GM12878 (cell line): ENCODE data around the gene SLC9C1. TPM values are rescaled to one million over a fixed set of nuclear protein-coding genes. Genes with fewer than 3 reads are reported as not detected.

Experiments used
- ATAC-seq: fragments of 200-7000 bp; cut with Tn5 transposase; 3 replicates; pipeline ENCODE4 v1.9.1; 2020; ENCODE audit warnings: mild to moderate bottlenecking, moderate library complexity
- BruUV-seq: library from RNA; stranded (reverse); fragments of 400-500 nt; replicated peaks from 2 replicates; lab custom pipeline; 2021; lab: Mats Ljungman, UMichigan
- CTCF ChIA-PET: fragments of 300-600 bp; sonication (Branson Sonifier 250); formaldehyde crosslinking; extraction: SDS; loops from one replicate; lab custom pipeline; 2021; ENCODE audit warnings: inconsistent platforms; lab: Yijun Ruan, JAX
- POLR2A ChIA-PET: fragments of 350-600 bp; formaldehyde crosslinking; extraction: SDS; loops from one replicate; lab custom pipeline; 2021; ENCODE audit warnings: inconsistent platforms; lab: Charles Lee
- RAD21 ChIA-PET: fragments of 300-600 bp; sonication (Branson Sonifier 250); formaldehyde crosslinking; loops from one replicate; lab custom pipeline; 2023; ENCODE audit warnings: antibody characterized with exemption; ENCODE audit not compliant: unreplicated experiment; lab: Charles Lee
- SMC1A ChIA-PET: fragments of 300-600 bp; sonication (Branson Sonifier 250); formaldehyde crosslinking; loops from one replicate; lab custom pipeline; 2023; ENCODE audit not compliant: unreplicated experiment, uncharacterized antibody; lab: Charles Lee
- DNase-seq: peaks from one replicate; pipeline ENCODE4 v3.0.0-alpha.2; 2011; ENCODE audit warnings: low read depth, low spot score
- FAIRE-seq: peaks from 3 replicates; lab custom pipeline; 2011; peaks lifted over from hg19 to GRCh38; lab: Jason Lieb, UNC
- H2AFZ ChIP-seq: 2 replicates; pipeline ENCODE4 v1.6.0; 2011; ENCODE audit warnings: low read depth, low read length, control low read depth; ENCODE audit not compliant: control insufficient read depth
- H3K27ac ChIP-seq: 2 replicates; pipeline ENCODE4 v1.5.1; 2011; ENCODE audit warnings: control low read depth; ENCODE audit not compliant: control insufficient read depth, insufficient read depth
- H3K27me3 ChIP-seq, 2 experiments: replicated peaks in 1 of 2; 2 replicates each; pipeline versions ENCODE4 v1.6.0 to v1.6.1; 2011; ENCODE audit warnings: low read length in 1 of 2; ENCODE audit not compliant: control insufficient read depth in 2 of 2, insufficient read depth in 2 of 2
- H3K36me3 ChIP-seq, 2 experiments: 2 replicates each; pipeline ENCODE4 v1.5.1; 2011; ENCODE audit warnings: low read length in 1 of 2; ENCODE audit not compliant: control insufficient read depth in 2 of 2, insufficient read depth in 2 of 2
- H3K4me1 ChIP-seq: 2 replicates; pipeline ENCODE4 v1.6.1; 2011; ENCODE audit warnings: mild to moderate bottlenecking, low read length, moderate library complexity, mixed read lengths; ENCODE audit not compliant: control insufficient read depth, insufficient read depth
- H3K4me2 ChIP-seq: 2 replicates; pipeline ENCODE4 v1.6.0; 2011; ENCODE audit warnings: control low read depth; ENCODE audit not compliant: control insufficient read depth, insufficient read depth
- H3K4me3 ChIP-seq: fragments of 200-600 bp; sonication (generic); 2 replicates; pipeline ENCODE4 v1.5.1; 2016
- H3K79me2 ChIP-seq: 2 replicates; pipeline ENCODE4 v1.6.0; 2011; ENCODE audit warnings: low read length; ENCODE audit not compliant: control insufficient read depth, insufficient read depth
- H3K9ac ChIP-seq: 2 replicates; pipeline ENCODE4 v1.8.0; 2011; ENCODE audit warnings: low read length, control low read depth, mixed read lengths; ENCODE audit not compliant: control insufficient read depth, insufficient read depth
- H3K9me3 ChIP-seq: replicated peaks from 3 replicates; pipeline ENCODE4 v1.5.1; 2011; ENCODE audit warnings: mild to moderate bottlenecking, low read length; ENCODE audit not compliant: control insufficient read depth, insufficient read depth
- H4K20me1 ChIP-seq: 2 replicates; pipeline ENCODE4 v1.6.0; 2011; ENCODE audit not compliant: control insufficient read depth, insufficient read depth
- ASH2L ChIP-seq: fragments of 300-600, 200-600 bp; sonication (generic); IDR thresholded peaks from 2 replicates; pipeline ENCODE4 v1.6.1; 2017; ENCODE audit warnings: low read depth, mild to moderate bottlenecking, borderline replicate concordance
- BACH1 ChIP-seq: fragments of 450-650 bp; IDR thresholded peaks from 2 replicates; pipeline ENCODE4 v1.6.1; 2017; ENCODE audit warnings: mild to moderate bottlenecking, borderline replicate concordance
- EED ChIP-seq: sonication (generic); IDR thresholded peaks from 2 replicates; pipeline ENCODE4 v1.6.1; 2016; ENCODE audit warnings: antibody characterized with exemption, low read depth
- HDAC6 ChIP-seq: fragments of 200-600 bp; sonication (generic); IDR thresholded peaks from one replicate; pipeline ENCODE4 v1.8.0; 2017; ENCODE audit warnings: antibody characterized with exemption; ENCODE audit not compliant: unreplicated experiment
- KAT2A ChIP-seq: conservative IDR thresholded peaks from 2 replicates; pipeline ENCODE4 v1.6.1; 2011; ENCODE audit warnings: low read depth, low read length; ENCODE audit not compliant: control insufficient read depth
- LARP7 ChIP-seq: fragments of 450-650 bp; IDR thresholded peaks from 2 replicates; pipeline ENCODE4 v1.6.1; 2017; ENCODE audit warnings: mild to moderate bottlenecking
- MTA3 ChIP-seq: IDR thresholded peaks from 2 replicates; pipeline ENCODE4 v1.6.1; 2012; ENCODE audit warnings: low read length, inconsistent platforms, borderline replicate concordance
- POLR2AphosphoS5 ChIP-seq: IDR thresholded peaks from 2 replicates; pipeline ENCODE4 v1.6.1; 2011; ENCODE audit warnings: mild to moderate bottlenecking, low read length, inconsistent platforms
- POU2F2 ChIP-seq: IDR thresholded peaks from 3 replicates; pipeline ENCODE4 v1.6.1; 2011; ENCODE audit warnings: low read depth, mild to moderate bottlenecking, low read length, borderline replicate concordance
- SMARCA5 ChIP-seq: fragments of 450-650 bp; IDR thresholded peaks from 2 replicates; pipeline ENCODE4 v1.6.1; 2017; ENCODE audit warnings: mild to moderate bottlenecking
- SMC3 ChIP-seq: IDR thresholded peaks from 2 replicates; pipeline ENCODE4 v1.6.1; 2011; ENCODE audit warnings: low read length, improper control_type of control experiment, borderline replicate concordance
- SREBF2 ChIP-seq: IDR thresholded peaks from 2 replicates; pipeline ENCODE4 v1.6.1; 2012; ENCODE audit warnings: mild to moderate bottlenecking, low read length
- TAF1 ChIP-seq: IDR thresholded peaks from 2 replicates; pipeline ENCODE4 v1.6.1; 2011; ENCODE audit warnings: mild to moderate bottlenecking, low read depth, low read length, borderline replicate concordance
- ZNF622 ChIP-seq: fragments of 450-650 bp; IDR thresholded peaks from 2 replicates; pipeline ENCODE4 v1.6.1; 2017; ENCODE audit warnings: mild to moderate bottlenecking, inconsistent platforms
- whole genome bisulfite sequencing: methylation state at CpG from one replicate; pipeline ENCODE4 v1.1.6; 2016; ENCODE audit warnings: low lambda C conversion rate; ENCODE audit not compliant: insufficient replicate concordance, insufficient coverage; ENCODE audit errors: missing lambda C conversion rate; 5-methylcytosine and 5-hydroxymethylcytosine counted together
- in situ Hi-C: fragments of 300-500 bp; cut with MboI; formaldehyde crosslinking; loops from 9 replicates; pipeline ENCODE4 v1.14.3; 2018; ENCODE audit warnings: mixed read lengths
- intact Hi-C: fragments of 100-400 bp; cut with micrococcal nuclease; formaldehyde crosslinking; loops from one replicate; pipeline ENCODE4 v1.14.2; 2022; ENCODE audit not compliant: unreplicated experiment
- polyA plus RNA-seq, 11 experiments: library from polyadenylated mRNA; depleted of rRNA in 4 of 11; unstranded in 6 of 11; stranded (reverse) in 5 of 11; fragments of >200 nt; fragmentation: Nextera tagmentation in 4 of 11; fragmentation: Illumina TruSeq in 1 of 11; extraction: Ambion mirVana in 4 of 11; extraction: Trizol in 1 of 11; gene quantifications; 1 replicate in 1 of 11; 2 replicates in 10 of 11; pipeline versions ENCODE4 v1.2.1 to v1.2.3, GENCODE V29; 2011 to 2016; ENCODE audit warnings: inconsistent platforms in 2 of 11, missing spikeins in 2 of 11, low read depth in 1 of 11
- total RNA-seq, 4 experiments: library from RNA; depleted of rRNA in 3 of 4; stranded (reverse); fragments of >200 nt in 3 of 4; fragmentation: Illumina TruSeq in 1 of 4; extraction: Trizol in 1 of 4; gene quantifications; 2 replicates each; pipeline versions ENCODE4 v1.2.1 to v1.2.3, GENCODE V29; 2013 to 2021
- TF ChIP-seq, protein P1 (sequence below): IDR thresholded peaks from 2 replicates; pipeline ENCODE4 v1.6.1; 2012; ENCODE audit warnings: low read depth, low read length, improper control_type of control experiment
- TF ChIP-seq, protein P2 (sequence below): IDR thresholded peaks from 2 replicates; pipeline ENCODE4 v1.6.1; 2012; ENCODE audit warnings: improper control_type of control experiment, low read depth, low read length; ENCODE audit not compliant: insufficient replicate concordance
- TF ChIP-seq, protein P3 (sequence below): IDR thresholded peaks from 2 replicates; pipeline ENCODE4 v1.6.1; 2011; ENCODE audit warnings: mild to moderate bottlenecking, low read depth, low read length, moderate library complexity; ENCODE audit not compliant: insufficient replicate concordance

The SLC9C1 gene
- total and polyA plus RNA-seq, 10 of the 15 experiments (the other 5 are each of a cell fraction or from before 2014, with no cell fraction given), result not detected

DNA sequence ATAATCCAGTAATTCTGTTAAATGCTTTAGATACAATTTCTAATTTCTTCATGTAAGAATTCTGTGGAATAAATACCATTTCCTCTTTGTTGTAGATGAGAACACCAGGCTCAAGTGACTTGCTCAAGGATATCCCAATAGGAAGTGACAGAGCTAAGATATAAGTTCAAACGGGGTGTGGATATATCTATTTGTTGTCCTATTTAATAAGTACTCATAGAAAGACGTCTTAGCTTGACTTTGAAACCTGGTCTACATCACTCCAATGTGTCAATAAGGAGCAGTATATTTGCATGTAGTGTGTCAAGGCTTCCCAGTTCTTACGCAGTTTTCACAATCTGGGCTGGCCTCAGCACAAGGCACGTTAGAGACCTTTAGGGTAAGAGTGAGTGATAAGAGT, 156.2 kb downstream of the SLC9C1 start:
- Histone ChIP-seq H3K79me2 (peaks cover 25% of the 10 kb centered on the region), H4K20me1 (no peaks in the 10 kb centered on the region), H3K4me2 (peak overlapping the region; percentile 7; the same call in 1 of the 2 replicates), H3K9me3 (no peaks in the 10 kb centered on the region; the same call in 2 of the 3 replicates), H3K4me1 (peaks cover 47% of the 10 kb centered on the region), H3K36me3 (no peaks in the 10 kb centered on the region), H3K9ac (no peak overlapping the region), H3K27ac (peak overlapping the region; percentile 99; the same call in 1 of the 2 replicates), H2AFZ (peak overlapping the region; percentile 76), H3K27me3 (no peaks in the 10 kb centered on the region), H3K4me3 (no peak overlapping the region)
- DNase-seq (no peak), ATAC-seq (no peak), FAIRE-seq (no peak)
- in situ Hi-C loops, result loop anchor here (5.0 kb wide), 1 partner anchor 155 kb away; the partner anchor contains the start of gene SLC9C1
- 14% methylated on average over 4 of the region's 4 CpGs for WGBS
- ChIA-PET RAD21 (interaction anchor here (1.0 to 17.9 kb wide), 26 partner anchors 10 to 424 kb away, joined by 3 to 457 read pairs (median 8); partner anchors contain the start of genes ATG3, CD200, SLC35A5 and SLC9C1), SMC1A (interaction anchor here (0.6 to 18.5 kb wide), 39 partner anchors 12 to 597 kb away, joined by 3 to 489 read pairs (median 5); partner anchors contain the start of genes BTLA, CD200 and SLC9C1), CTCF (interaction anchor here (0.7 to 18.1 kb wide), 33 partner anchors 10 to 855 kb away, joined by 3 to 226 read pairs (median 6); partner anchors contain the start of genes BTLA, CD200 and SLC9C1), POLR2A (interaction anchor here (0.5 to 4.5 kb wide), 9 partner anchors 10 to 379 kb away, joined by 3 to 21 read pairs (median 3); partner anchors contain the start of genes BTLA and CD200)
- no TSS peak for BruUV-seq
- intact Hi-C loops, result loop anchor here (1.0 to 10.0 kb wide), 6 partner anchors 157 to 393 kb away; partner anchors contain the start of genes BTLA and SLC9C1
- TF ChIP-seq POLR2AphosphoS5 (0 out of 2 replicates have a peak, but pooled peaks have one; percentile 36), POU2F2 (peak; percentile 27; the same call in 1 of the 3 replicates), HDAC6 (no peak), ZNF622 (no peak), KAT2A (no peak), EED (no peak), SREBF2 (no peak), SMC3 (no peak), MTA3 (no peak), ASH2L (no peak), BACH1 (no peak), SMARCA5 (no peak), LARP7 (no peak), TAF1 (no peak)
- TF ChIP-seq, protein P1, sequence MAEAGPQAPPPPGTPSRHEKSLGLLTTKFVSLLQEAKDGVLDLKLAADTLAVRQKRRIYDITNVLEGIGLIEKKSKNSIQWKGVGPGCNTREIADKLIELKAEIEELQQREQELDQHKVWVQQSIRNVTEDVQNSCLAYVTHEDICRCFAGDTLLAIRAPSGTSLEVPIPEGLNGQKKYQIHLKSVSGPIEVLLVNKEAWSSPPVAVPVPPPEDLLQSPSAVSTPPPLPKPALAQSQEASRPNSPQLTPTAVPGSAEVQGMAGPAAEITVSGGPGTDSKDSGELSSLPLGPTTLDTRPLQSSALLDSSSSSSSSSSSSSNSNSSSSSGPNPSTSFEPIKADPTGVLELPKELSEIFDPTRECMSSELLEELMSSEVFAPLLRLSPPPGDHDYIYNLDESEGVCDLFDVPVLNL, result no peak
- TF ChIP-seq, protein P2, sequence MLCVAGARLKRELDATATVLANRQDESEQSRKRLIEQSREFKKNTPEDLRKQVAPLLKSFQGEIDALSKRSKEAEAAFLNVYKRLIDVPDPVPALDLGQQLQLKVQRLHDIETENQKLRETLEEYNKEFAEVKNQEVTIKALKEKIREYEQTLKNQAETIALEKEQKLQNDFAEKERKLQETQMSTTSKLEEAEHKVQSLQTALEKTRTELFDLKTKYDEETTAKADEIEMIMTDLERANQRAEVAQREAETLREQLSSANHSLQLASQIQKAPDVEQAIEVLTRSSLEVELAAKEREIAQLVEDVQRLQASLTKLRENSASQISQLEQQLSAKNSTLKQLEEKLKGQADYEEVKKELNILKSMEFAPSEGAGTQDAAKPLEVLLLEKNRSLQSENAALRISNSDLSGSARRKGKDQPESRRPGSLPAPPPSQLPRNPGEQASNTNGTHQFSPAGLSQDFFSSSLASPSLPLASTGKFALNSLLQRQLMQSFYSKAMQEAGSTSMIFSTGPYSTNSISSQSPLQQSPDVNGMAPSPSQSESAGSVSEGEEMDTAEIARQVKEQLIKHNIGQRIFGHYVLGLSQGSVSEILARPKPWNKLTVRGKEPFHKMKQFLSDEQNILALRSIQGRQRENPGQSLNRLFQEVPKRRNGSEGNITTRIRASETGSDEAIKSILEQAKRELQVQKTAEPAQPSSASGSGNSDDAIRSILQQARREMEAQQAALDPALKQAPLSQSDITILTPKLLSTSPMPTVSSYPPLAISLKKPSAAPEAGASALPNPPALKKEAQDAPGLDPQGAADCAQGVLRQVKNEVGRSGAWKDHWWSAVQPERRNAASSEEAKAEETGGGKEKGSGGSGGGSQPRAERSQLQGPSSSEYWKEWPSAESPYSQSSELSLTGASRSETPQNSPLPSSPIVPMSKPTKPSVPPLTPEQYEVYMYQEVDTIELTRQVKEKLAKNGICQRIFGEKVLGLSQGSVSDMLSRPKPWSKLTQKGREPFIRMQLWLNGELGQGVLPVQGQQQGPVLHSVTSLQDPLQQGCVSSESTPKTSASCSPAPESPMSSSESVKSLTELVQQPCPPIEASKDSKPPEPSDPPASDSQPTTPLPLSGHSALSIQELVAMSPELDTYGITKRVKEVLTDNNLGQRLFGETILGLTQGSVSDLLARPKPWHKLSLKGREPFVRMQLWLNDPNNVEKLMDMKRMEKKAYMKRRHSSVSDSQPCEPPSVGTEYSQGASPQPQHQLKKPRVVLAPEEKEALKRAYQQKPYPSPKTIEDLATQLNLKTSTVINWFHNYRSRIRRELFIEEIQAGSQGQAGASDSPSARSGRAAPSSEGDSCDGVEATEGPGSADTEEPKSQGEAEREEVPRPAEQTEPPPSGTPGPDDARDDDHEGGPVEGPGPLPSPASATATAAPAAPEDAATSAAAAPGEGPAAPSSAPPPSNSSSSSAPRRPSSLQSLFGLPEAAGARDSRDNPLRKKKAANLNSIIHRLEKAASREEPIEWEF, result no peak
- TF ChIP-seq, protein P3, sequence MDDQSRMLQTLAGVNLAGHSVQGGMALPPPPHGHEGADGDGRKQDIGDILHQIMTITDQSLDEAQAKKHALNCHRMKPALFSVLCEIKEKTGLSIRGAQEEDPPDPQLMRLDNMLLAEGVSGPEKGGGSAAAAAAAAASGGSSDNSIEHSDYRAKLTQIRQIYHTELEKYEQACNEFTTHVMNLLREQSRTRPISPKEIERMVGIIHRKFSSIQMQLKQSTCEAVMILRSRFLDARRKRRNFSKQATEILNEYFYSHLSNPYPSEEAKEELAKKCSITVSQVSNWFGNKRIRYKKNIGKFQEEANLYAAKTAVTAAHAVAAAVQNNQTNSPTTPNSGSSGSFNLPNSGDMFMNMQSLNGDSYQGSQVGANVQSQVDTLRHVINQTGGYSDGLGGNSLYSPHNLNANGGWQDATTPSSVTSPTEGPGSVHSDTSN, result no peak
